Stimulated activated CD4-positive, alpha-beta T cell treated with anti-CD3 and anti-CD28 coated beads, Interleukin-4, amount 100 ng/mL, for 24 hours (primary cell): Measurements from ENCODE around the gene ATF5.
"Not testable (repeated sequence)": the region's sequence is repeated elsewhere in the genome, so short reads cannot be mapped to it uniquely, and the experiment has no call there.

Experiments
- DNase-seq: peaks from one replicate; pipeline ENCODE4 v3.0.0-alpha.2; 2020

The ATF5 gene

DNA sequence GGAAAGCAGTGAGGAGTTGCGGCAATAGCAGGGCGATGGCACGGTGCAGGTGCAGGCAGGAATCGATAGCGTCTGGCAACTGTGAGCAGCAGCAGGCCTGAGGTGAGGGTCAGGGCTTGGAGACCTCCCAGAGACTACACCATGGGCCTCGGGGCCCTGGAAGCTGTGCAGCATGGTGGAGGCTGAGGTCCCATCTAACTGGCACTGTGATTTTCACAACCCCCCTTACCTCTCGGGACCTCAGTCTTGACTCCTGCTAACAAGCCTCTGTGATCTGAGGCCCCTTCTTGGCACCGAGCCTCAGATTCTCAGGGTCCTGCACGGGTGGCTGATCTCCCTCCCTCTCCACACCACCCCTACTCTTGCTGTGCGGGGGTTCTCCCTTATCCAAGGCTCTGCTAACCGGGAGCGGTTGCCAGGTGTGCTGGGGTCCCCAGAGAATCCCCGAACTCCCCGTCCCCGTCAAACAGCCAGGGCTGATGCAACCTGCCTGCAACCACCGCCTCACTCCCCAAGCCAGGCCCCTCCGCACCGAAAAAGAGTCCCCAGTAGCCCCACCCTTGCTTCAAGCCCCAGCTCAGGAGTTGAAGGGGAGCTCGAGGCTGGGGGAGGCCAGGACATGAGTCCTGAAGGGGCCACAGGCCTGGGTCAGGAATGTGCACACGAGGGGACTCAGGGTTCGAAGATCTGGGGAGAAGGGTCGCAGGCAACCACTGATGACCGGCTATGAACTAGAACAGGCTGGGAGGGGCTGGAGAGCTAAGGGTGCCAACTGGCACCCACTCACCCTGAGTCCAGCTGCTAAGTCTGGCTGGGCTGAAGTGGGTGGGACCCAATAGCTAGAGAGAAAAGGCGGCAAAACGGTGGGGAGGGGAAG lies 4.8 kb upstream of the ATF5 start:
- no peak for DNase-seq

DNA sequence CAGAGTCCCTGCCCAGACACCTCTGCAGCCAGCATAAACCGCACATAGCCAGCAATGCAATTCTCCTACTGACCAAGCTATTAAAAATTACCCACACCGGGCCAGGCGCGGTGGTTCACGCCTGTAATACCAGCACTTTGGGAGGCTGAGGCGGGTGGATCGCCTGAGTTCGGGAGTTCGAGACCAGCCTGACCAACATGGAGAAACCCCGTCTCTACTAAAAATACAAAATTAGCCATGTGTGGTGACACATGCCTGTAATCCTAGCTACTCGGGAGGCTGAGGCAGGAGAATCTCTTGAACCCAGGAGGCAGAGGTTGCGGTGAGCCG lies 4.2 kb upstream of the ATF5 start:
- not testable (repeated sequence) for DNase-seq

DNA sequence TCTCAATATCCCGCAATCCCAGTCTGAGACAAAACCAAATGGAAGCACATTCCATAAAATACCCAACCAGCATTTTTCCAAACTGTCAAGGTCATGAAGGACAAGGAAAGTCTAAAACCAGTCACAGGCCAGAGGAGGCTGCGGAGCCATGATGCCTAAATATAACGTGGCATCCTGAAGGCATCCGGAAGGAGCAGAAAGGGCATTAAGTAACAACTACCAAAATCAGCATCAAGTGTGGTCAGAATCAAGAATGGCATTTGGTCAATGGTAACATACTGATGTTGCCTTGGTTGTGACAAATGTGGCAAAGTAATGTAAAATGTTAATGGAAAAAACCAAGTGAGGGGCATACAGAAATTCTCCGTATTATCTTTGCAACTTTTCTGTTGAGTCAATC lies 3.5 kb upstream of the ATF5 start:
- no peak for DNase-seq

DNA sequence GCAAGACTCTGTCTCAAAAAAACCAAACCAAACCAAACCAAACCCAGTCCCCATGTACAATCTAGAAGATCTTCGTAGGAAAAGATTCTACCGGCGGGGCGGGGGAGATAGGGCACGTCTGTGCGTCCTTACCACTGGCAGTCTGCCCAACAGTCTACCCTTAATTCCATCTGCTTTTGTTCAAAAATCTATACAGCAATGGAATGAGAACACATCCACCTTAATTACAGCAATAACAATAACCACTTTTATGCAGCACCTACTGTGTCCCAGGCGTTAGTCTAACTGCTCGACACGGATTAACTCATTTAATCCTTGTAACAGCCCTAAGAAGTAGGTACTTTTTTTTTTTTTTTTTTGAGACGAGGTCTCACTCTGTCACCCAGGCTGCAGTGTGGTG lies 2.5 kb upstream of the ATF5 start:
- DNase-seq: no peak

DNA sequence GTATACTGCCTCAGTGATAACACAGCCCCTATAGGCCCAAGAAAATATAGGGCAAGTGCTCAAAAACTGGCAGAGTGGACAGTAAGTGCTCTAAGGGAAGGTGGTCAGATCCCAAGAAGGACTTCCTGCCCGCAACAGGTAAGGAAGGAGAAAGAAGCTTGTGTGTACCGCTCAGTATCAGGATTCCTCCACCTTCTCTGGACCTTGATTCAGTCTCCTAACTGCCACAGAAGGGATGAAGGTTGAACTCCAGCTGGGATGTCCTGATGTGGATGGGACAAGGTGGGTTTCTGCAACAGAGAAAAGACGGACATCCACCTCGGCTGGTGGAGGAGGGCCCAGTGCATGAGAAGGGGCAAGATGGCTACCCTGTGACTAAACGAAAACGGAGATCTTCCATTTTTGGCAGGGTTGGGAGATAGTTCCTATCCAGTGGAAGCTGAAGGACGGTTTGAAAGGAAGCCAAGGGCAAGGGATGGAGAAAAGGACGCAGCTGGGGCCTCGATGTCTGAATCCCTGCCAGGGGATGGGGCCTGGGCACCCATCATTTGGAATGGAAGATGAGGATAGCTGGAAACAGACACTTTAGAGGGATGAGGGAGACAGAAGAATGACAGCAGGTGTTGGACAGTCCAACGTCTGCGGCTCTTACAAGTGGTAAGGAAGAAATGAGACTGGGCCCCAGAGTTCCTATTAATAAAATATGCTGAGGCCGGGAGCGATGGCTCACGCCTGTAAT lies 1.3 kb upstream of the ATF5 start:
- DNase-seq: no peak

DNA sequence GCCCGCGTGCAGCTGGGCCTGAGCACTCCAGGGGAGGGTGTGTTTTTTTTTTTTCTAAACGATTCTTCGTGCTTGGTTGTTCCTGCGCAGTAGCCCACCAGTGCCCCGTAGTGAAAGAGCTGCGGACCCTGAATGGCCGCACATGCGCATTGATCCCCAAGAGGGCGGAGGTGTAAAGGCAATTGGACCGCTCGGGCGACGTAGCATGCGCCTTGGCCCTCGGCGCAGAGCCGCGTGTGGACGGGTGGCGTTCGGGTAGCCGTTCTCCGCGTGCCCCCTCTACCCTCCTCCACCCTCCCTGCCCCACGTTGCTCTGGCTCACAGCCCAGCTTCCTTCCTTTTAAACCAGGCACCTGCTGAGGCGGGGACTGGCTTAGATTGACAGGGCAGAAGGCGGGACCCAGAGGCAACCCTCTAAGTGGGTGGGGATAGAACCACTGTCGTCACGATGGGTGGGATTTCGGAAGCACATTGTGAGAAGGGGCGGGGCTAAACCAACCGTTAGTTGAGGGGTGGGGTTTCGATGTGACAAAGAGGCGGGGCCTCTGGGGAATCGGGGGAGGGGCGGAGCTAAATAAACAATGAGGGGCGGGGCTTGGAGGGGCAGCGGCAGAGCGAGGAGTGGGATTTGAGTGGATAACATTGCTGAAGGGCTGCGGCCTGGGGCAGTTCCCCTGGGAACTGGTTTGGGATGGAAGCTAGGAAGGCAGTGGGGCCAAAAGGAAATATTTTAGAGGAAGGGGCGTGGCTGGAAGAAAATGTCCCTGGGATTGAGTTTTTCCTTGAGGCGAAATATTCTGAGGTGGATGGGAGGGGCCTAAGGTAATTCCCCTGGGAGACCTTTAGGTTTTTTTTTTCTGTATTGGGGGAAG lies 842 bp downstream of the ATF5 start:
- DNase-seq: peak; percentile 94

DNA sequence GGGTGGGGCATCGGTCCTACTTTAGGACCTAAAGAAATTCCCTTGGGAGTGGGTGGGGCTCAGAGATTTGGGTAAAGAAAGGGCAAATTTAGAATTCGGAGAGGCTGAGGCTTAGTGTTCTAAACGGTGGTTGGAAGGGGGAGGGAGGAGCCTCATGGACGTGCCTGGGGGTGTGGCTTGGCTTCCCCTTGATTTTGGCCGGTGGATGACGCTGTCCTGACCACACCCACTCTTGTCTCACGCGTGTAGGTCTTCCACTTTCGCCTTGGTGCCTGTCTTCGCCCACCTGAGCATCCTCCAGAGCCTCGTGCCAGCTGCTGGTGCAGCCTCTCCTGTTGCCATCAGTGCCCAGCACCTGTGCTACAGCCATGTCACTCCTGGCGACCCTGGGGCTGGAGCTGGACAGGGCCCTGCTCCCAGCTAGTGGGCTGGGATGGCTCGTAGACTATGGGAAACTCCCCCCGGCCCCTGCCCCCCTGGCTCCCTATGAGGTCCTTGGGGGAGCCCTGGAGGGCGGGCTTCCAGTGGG lies 1.5 kb downstream of the ATF5 start:
- no peak for DNase-seq

DNA sequence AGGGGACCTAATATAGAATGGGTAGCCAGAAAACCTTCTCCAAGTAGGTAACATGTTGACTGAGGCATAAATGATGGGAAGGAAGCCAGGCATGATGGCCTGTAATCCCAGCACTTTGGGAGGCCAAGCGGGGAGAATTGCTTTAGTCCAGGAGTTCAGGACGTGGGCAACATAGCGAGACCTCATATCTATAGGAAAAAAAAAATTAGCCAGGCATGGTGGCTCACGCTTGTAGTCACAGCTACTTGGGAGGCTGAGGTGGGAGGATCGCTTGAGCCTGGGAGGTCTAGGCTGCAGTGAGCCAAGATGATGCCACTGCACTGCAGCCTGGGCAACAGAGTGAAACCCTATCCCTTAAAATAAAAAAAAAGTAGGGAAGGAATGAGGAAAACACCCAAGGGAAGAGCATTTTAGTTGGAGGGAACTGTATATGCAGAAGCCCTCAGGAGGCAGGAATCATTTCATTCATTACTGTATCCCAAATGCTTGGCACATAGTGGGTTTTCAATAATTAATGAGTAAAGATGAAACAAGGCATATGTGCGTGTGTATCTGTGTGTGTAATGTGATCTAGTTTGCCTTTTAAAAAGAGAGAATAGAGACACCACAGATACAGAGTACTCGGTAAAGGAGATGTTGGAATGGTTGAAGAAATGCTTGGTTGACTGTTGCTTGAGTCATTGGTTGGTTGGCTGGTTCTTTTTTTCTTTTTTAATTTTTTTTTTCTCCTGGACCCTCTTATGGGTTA lies 2.5 kb downstream of the ATF5 start:
- DNase-seq: no peak

DNA sequence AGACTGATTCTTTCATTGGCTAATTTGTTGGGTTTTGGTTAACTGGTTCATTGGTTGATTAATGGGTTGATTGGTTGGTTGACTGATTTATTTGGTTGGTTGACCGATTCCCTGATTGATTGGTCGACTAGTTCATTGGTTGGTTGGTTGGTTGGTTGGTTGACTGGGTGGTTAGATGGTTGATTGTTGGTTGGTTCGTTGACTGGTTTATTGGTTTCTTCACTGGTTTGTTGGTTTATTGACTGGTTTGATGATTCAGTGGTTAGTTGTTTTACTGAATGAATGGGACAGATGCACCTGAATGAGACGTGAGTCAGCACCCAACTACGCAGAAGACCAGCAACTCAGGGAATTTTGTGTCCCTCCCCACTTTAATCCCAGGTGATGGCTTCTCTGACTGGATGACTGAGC lies 3.0 kb downstream of the ATF5 start:
- no peak for DNase-seq

DNA sequence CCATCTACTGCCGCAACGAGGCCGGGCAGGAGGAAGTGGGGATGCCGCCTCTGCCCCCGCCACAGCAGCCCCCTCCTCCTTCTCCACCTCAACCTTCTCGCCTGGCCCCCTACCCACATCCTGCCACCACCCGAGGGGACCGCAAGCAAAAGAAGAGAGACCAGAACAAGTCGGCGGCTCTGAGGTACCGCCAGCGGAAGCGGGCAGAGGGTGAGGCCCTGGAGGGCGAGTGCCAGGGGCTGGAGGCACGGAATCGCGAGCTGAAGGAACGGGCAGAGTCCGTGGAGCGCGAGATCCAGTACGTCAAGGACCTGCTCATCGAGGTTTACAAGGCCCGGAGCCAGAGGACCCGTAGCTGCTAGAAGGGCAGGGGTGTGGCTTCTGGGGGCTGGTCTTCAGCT lies 3.7 kb downstream of the ATF5 start:
- DNase-seq: peak; percentile 21

DNA sequence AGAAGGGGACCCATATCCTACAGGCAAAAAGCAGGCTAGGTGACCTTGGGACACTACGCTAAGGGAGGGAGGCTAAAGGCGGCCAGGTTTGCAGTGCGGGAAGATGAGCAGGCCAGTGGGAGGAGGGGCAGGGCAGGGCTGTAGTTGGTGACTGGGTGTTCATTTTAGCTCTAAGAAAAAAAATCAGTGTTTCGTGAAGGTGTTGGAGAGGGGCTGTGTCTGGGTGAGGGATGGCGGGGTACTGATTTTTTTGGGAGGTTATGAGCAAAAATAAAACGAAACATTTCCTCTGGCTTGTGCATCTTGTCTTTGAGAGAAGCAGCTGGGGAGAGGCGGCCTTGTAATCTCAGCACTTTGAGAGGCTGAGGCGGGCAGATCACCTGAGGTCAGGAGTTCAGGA lies 4.6 kb downstream of the ATF5 start:
- no peak for DNase-seq

DNA sequence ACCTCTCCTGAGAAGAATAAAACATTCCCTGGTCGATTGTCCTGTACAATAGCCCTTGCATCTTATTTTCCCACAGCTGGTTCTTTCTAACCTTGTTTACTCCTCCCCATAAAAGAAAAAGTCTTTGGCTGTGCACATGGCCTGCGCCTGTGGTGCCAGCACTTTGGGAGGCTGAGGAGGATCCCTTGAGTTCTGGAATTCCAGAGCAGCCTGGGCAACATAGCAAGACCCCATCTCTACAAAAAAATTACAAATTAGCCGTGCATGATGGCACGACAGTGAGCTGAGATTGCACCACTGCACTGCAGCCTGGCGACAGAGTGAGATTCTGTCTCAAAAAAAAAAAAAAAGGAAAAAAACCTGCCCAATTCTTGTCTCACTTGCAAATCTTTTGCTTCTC lies 7.5 kb downstream of the ATF5 start:
- DNase-seq: no peak

DNA sequence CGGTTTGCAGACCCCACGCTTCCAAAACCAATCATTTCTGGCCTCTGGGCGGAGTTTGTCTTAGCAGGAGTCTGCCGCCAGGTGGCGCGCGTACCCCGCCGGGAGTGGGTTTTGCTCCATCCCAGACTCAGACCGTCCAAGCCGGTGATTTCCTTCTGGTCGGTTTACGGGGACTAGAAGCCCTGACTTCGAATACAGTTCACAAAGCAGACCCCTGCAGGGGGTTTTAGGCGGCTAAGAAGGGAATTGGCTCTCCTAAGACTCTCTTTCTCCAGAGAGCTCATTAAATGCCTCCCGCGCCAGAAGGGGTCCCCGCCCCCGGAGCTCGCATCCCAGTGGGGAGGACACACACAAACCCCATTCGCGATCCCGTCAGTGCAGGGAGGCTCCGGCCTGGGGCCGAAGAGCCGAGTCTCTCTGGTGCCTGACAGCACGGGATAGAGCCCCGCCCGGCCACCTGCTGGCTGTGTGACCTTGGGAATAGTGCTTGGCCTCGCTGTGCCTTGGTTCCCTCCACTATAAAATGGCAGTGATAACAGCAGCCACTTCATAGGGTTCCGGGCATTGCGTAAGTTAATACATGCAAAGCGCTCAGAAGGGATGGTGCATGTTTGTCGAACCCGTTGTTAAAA lies 8.9 kb downstream of the ATF5 start:
- peak; percentile 82 for DNase-seq

DNA sequence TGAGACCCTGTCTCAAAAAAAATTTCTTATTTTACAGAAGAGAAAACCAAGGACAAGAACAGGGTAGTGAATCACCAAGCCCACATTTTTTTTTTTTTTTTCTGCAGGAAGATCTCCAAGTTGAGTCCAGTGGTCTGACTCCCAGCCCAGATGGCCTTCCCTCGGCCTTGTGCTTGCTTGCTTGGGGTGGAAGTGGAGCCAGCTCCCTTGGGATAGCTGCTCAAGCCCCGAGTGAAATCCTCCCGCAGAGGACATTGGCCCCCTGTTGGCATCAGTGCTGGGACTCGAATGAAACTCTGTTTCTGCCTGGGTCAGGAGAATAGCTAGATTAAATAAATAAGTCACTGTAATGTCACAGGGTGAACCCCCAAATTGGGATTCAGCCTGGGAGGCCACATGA lies 9.7 kb downstream of the ATF5 start:
- DNase-seq: no peak

DNA sequence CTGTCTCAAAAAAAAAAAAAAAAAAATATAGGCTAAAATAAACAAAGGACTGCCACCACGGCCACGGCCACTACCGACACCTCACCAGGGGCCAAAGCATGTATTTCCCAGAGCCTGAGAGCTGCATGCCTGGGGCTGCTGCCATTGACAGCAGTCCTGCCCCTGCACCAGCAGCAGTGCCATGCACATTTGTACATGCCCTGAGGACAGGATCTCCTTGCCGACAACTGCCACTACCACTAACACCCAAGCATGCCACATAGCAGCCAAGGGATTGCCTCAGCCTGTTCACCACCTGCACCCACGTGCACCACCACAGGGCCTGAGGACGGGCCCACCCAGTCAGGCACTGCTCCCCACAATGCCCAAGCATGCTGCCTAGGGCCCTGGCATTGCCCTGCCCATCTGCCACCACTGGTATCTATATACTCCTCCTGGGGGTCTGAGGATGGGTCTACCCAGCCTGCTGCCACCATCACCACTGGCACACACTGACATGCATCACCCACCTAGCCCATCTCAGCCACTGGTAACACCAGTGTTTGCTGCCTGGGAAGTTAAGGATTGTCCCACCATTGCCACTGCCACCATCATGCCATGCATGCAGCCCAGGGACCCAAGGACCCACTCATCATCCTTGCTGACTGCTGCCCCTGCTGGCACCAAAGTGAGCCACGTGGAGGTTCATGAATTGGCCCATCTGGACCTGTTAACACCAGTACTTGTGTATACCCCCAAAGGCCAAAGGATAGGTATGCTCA lies 10.9 kb downstream of the ATF5 start:
- DNase-seq: no peak

DNA sequence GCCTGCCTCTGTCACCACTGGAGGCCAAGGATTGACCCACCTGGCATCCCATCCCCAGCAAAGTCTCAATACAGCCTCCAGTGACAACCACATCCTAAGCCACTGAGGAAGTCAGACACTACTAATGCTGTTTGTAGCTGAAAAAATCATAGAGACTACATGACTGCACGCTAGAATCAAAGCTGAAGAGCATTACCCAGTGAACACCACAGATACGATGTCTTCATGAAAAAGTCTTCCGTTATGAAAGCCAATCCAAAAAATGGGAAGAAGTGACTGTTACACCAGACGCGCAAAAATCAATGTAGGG lies 11.4 kb downstream of the ATF5 start:
- DNase-seq: no peak

DNA sequence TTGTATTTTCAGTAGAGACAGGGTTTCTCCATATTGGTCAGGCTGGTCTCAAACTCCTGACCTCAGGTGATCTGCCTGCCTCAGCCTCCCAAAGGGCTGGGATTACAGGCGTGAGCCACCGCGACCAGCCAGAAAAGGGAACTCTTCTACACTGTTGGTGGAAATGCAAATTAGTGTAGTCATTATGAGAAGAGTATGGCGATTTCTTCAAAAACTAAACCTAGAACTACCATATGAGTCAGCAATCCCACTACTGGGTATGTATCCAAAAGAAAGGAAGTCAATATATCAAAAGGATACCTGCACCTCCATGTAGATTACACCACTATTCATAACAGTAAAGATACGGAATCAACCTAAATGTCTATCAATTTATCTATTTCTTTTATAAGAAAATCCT lies 15.6 kb downstream of the ATF5 start:
- DNase-seq: not testable (repeated sequence)

DNA sequence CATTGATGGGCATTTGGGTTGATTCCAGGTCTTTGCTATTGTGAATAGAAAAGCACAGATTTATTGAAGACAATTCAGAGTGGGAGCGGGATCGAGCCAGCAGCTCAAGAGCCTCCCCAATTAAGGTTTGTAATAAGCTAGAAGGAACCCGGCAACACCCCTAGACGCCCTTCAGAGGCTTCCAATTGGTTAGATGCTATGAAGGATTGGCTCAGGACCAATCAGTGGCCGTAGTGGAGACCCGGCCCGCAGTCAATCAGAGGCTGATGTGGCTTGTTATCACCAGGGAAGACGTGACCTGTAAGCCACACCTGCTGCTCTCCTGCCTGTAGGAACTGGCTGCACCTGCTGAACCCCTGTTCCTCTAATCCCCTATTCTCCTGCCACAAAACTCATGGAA lies 17.4 kb downstream of the ATF5 start:
- no peak for DNase-seq

DNA sequence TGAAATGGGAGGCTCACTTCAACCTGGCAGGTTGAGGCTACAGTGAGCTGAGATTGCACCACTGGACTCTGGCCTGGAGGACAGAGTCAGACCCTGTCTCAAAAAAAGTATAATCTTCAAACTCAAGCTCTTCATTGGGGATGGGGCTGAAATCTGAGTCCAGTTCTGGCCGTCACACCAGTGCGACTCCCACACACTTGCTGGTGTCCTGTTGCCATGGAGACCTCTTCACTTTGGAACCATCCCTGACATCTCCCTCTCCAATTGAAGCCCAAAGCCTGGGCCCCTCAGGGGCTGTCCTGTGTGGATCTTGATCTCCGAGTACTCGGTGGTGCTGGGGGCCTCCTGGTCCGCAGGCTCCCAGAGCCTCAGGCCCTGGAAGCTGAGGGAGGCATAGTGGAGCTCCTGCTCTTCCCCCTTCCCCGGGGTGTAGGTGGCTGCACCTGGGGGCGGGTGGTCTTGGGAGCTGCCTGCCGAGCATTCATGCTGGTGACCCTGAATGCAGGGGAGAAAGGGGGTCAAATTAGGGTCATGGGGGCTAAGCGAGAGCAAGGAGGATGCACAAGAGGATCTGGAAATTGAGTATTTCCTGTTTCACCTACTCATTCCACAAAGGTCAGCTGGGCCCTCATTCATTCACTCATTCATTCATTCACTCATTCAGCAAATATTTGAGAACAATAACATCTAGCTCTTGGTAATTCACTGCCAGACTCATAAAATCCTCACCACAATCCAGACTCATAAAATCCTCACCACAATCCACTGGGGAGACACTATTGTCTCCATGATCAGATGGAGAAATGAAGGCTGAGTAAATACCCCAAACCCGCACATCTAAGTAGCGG lies 21.0 kb downstream of the ATF5 start:
- no peak for DNase-seq

DNA sequence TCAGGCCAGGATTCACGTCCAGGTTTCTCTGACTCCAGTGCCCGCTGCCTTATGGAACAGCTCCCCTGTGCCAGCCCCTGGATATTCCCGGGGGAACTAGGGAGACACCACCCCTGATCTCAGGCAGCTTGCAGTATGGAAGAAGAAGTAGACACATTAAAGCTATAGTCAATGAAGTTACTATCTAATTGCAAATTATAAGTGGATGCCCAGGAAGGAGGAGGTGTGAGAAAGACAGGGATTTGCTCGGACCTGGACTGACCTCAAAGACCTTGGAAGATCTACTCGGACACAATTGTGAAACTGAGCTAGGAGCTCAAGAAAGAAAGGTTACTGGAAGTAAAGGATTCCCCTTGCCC lies 21.6 kb downstream of the ATF5 start:
- DNase-seq: no peak
